Measurements from ENCODE around the gene SLC45A3. TPM values are rescaled to one million over a fixed set of nuclear protein-coding genes. Genes with fewer than 3 reads are reported as not detected.

Gene SLC45A3
- total RNA-seq, 1 experiment from 2014 or later: 5.5 TPM

- CTCF ChIA-PET: no interaction called here
- Mint-ChIP-seq H3K4me1 (ENCODE audit: low read depth, unreplicated experiment) (no peaks in the 10 kb centered on the region), H3K27ac (ENCODE audit: unreplicated experiment) (no peak overlapping the region)
Measured at GRCh38 chr1:205610036-205610435, 70.3 kb downstream of the SLC45A3 start.

More at GRCh38 chr1:205610036-205610435, 70.3 kb downstream of the SLC45A3 start:
- no peaks in the 10 kb centered on the region for H3K9me3 ChIP-seq
- no peaks in the 10 kb centered on the region for H3K36me3 ChIP-seq (ENCODE audit: control insufficient read depth, insufficient read depth, low read length)
- no peak for DNase-seq
- no peaks in the 10 kb centered on the region for H3K9me3 Mint-ChIP-seq (ENCODE audit: unreplicated experiment)
- H3K4me3 Mint-ChIP-seq (ENCODE audit: unreplicated experiment): no peak overlapping the region
- no peaks in the 10 kb centered on the region for H3K4me1 ChIP-seq
- peaks cover 9% of the 10 kb centered on the region for H3K36me3 Mint-ChIP-seq (ENCODE audit: insufficient read depth, unreplicated experiment)
- no peak overlapping the region for H3K4me3 ChIP-seq (ENCODE audit: low read depth, low read length)
- TF ChIP-seq, protein P1, sequence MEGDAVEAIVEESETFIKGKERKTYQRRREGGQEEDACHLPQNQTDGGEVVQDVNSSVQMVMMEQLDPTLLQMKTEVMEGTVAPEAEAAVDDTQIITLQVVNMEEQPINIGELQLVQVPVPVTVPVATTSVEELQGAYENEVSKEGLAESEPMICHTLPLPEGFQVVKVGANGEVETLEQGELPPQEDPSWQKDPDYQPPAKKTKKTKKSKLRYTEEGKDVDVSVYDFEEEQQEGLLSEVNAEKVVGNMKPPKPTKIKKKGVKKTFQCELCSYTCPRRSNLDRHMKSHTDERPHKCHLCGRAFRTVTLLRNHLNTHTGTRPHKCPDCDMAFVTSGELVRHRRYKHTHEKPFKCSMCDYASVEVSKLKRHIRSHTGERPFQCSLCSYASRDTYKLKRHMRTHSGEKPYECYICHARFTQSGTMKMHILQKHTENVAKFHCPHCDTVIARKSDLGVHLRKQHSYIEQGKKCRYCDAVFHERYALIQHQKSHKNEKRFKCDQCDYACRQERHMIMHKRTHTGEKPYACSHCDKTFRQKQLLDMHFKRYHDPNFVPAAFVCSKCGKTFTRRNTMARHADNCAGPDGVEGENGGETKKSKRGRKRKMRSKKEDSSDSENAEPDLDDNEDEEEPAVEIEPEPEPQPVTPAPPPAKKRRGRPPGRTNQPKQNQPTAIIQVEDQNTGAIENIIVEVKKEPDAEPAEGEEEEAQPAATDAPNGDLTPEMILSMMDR (IDR thresholded peaks at IDR 0.05; ENCODE audit: insufficient read depth in 1 of 2, low read depth in 1 of 2, low read length in 1 of 2, severe bottlenecking in 1 of 2, unreplicated experiment in 1 of 2): no peak
- H3K27me3 Mint-ChIP-seq (ENCODE audit: insufficient read depth, unreplicated experiment): no peaks in the 10 kb centered on the region
- BruUV-seq (replicated peaks): no TSS peak
- POLR2A ChIA-PET: no interaction called here
- intact Hi-C loops (cut with micrococcal nuclease; ENCODE audit: unreplicated experiment): no loop called here
- no peaks in the 10 kb centered on the region for H3K27me3 ChIP-seq (replicated peaks; ENCODE audit: control insufficient read depth, insufficient read depth, low read length)

Other genes with a start within 250 kb of the SLC45A3 start
- 0.21 and 0.34 TPM in 2 replicates for gene BLACAT1, start 224.5 kb downstream of the SLC45A3 start, total RNA-seq (2022)
- gene CDK18, start 175.8 kb downstream of the SLC45A3 start, total RNA-seq (2022): 17.0 and 18.5 TPM in 2 replicates
- 14.4 and 16.9 TPM in 2 replicates for gene ELK4, start 48.5 kb downstream of the SLC45A3 start, total RNA-seq (2022)
- gene NUCKS1, start 69.7 kb upstream of the SLC45A3 start, total RNA-seq (2022): 205 and 215 TPM in 2 replicates
- gene RAB29, start 95.0 kb upstream of the SLC45A3 start, total RNA-seq (2022): 11.0 and 11.9 TPM in 2 replicates
- gene SLC41A1, start 132.7 kb upstream of the SLC45A3 start, total RNA-seq (2022): 10.8 and 12.5 TPM in 2 replicates
- gene PM20D1, start 169.6 kb upstream of the SLC45A3 start, total RNA-seq (2022): 0.21 TPM in 1 of 2 replicates, not detected in the other